Ureter (tissue), 1 donor: ENCODE measurements around the gene TET2. TPM values are rescaled to one million over a fixed set of nuclear protein-coding genes. Genes with fewer than 3 reads are reported as not detected.
"Not testable (repeated sequence)": the region's sequence is repeated elsewhere in the genome, so short reads cannot be mapped to it uniquely, and the experiment has no call there.

Experiments
- DNase-seq: peaks from one replicate; pipeline ENCODE4 v3.0.0-alpha.2; 2020; ENCODE audit warnings: low spot score
- total RNA-seq: library from RNA; stranded (reverse); gene quantifications from one replicate; pipeline ENCODE4 v1.2.4, GENCODE V29; 2023
- donor health status: DM: yes; HTN: yes; CAD: no.

The TET2 gene
- total RNA-seq, 1 donor from 2014 or later, result 54.8 TPM

DNA sequence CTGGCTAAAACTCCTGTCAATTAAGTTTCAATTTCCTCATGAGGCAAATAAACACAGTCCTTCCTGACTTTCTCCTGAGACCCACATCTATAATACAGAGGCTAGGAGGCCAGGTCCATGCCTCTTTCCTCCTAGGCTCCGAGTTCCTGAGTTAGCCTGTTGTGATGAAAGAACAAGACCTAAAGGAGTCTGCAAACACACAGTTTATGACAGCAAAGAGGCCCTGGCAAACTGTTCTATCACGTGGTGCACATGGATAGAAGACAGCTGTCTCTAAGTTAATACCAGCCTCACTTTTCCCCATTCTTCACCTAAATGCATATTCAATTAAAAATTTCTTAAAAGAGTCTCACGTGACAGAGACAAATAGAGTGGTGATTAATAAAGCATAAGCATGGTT lies 145.2 kb downstream of the TET2 start:
- no peak for DNase-seq

GRCh38 chr4:105293360-105293759 lies 146.7 kb downstream of the TET2 start:
- DNase-seq, result no peak

GRCh38 chr4:105296672-105297071 lies 150.0 kb downstream of the TET2 start:
- DNase-seq, result no peak

DNA sequence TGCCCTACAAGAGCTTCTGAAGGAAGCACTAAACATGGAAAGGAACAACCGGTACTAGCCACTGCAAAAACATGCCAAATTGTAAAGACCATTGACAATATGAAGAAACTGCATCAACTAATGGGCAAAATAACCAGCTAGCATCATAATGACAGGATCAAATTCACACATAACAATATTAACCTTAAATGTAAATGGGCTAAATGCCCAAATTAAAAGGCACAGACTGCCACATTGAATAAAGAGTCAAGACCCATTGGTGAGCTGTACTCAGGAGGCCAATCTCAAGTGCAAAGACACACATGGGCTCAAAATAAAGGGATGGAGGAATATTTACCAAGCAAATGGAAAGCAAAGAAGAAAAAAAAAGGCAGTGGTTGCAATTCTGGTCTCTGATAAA lies 152.4 kb downstream of the TET2 start:
- DNase-seq, result not testable (repeated sequence)

- no peak for DNase-seq
Observed at GRCh38 chr4:105304085-105304484, 157.4 kb downstream of the TET2 start.

GRCh38 chr4:105305019-105305836 lies 158.6 kb downstream of the TET2 start:
- DNase-seq, result no peak

GRCh38 chr4:105306158-105306781 lies 159.6 kb downstream of the TET2 start:
- DNase-seq, result no peak

- DNase-seq, result no peak
Observed at GRCh38 chr4:105306820-105307219, 160.1 kb downstream of the TET2 start.

DNA sequence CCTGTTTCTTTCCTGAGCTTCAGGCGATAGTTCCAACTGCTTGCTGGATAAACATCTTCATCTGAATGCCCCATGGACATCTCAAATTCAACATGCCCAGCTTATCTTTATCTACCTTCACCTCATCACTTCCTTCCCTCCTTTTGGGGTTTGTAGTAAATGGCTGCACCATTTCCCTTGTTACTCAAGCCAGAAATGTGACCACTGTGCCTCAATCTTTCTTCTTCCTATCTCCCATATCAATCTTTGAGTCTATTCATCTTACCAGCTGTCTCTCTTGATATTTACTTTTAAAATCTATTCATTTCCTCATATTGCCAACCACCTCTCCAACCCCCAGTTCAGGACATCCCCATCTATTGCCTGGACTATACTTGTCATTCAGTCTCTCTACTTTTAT lies 171.8 kb downstream of the TET2 start:
- DNase-seq, result no peak

GRCh38 chr4:105327222-105327621 lies 180.5 kb downstream of the TET2 start:
- DNase-seq, result no peak

DNA sequence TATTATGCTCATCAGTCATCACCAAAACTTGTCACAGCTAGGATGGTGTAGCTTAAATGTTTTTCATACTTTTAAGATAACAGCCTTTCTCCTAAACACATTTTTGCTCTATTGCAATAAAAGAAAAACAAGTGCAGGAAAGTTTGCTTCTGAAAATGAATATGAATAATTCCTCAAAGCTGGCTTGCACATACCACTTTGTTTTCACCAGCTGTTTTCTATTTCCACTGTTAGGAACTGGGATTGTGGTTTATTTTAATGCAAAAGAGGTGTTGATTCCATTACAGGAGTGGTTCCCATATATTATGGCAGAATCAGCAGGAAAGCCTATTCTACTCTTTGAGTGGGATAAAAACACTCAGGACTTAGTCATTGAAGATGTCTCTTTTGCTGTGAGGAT lies 181.3 kb downstream of the TET2 start:
- DNase-seq, result no peak

GRCh38 chr4:105329081-105329480 lies 182.4 kb downstream of the TET2 start:
- no peak for DNase-seq
